GM23338 (cell line): ENCODE measurements around the gene GOLGB1. TPM values are rescaled to one million over a fixed set of nuclear protein-coding genes. Genes with fewer than 3 reads are reported as not detected.
A peak's percentile ranks its signal among the peaks of the same experiment; 100 is the strongest.

Experiments
- ATAC-seq: fragments of 200-7000 bp; cut with Tn5 transposase; 3 replicates; pipeline ENCODE4 v1.9.1; 2020
- DNase-seq: peaks from one replicate; pipeline ENCODE4 v3.0.0-alpha.2; 2015; ENCODE audit warnings: low spot score
- H2AFZ ChIP-seq: fragments of 200-600 bp; sonication (generic); 2 replicates; pipeline ENCODE4 v1.8.0; 2016; ENCODE audit warnings: antibody characterized with exemption, mild to moderate bottlenecking, moderate library complexity
- H3F3A ChIP-seq: fragments of 200-600 bp; sonication (generic); replicated peaks from 2 replicates; pipeline ENCODE4 v1.8.0; 2017; ENCODE audit warnings: antibody characterized with exemption, mixed run types, low read depth
- H3K27ac ChIP-seq: fragments of 200-600 bp; sonication (generic); 2 replicates; pipeline ENCODE4 v1.6.1; 2016; ENCODE audit warnings: low read depth
- H3K27me3 ChIP-seq: fragments of 200-600 bp; sonication (generic); 2 replicates; pipeline ENCODE4 v1.8.0; 2016; ENCODE audit warnings: mild to moderate bottlenecking, mixed run types, moderate library complexity; ENCODE audit not compliant: insufficient read depth
- H3K36me3 ChIP-seq: fragments of 200-600 bp; sonication (generic); 2 replicates; pipeline ENCODE4 v1.8.0; 2016; ENCODE audit warnings: mild to moderate bottlenecking; ENCODE audit not compliant: insufficient read depth
- H3K4me1 ChIP-seq: fragments of 200-600 bp; sonication (generic); 2 replicates; pipeline ENCODE4 v1.8.0; 2016; ENCODE audit warnings: mild to moderate bottlenecking, moderate library complexity; ENCODE audit not compliant: insufficient read depth
- H3K4me2 ChIP-seq: fragments of 200-600 bp; sonication (generic); 2 replicates; pipeline ENCODE4 v1.7.1; 2017; ENCODE audit warnings: mixed run types
- H3K4me3 ChIP-seq: fragments of 200-600 bp; sonication (generic); 2 replicates; pipeline ENCODE4 v1.6.1; 2016; ENCODE audit warnings: mixed run types
- H3K79me2 ChIP-seq: fragments of 200-600 bp; sonication (generic); replicated peaks from 2 replicates; pipeline ENCODE4 v1.8.0; 2017; ENCODE audit warnings: mild to moderate bottlenecking; ENCODE audit not compliant: insufficient read depth
- H3K9me2 ChIP-seq: fragments of 200-600 bp; sonication (generic); 2 replicates; pipeline ENCODE4 v1.8.0; 2017; ENCODE audit not compliant: insufficient read depth
- H4K20me1 ChIP-seq: fragments of 200-600 bp; sonication (generic); replicated peaks from 2 replicates; pipeline ENCODE4 v1.8.0; 2017; ENCODE audit warnings: mild to moderate bottlenecking; ENCODE audit not compliant: insufficient read depth
- H3K27ac Mint-ChIP-seq: 2 replicates; pipeline ENCODE4 v1.8.0; 2020; ENCODE audit warnings: inconsistent platforms, mild to moderate bottlenecking, moderate library complexity, mixed read lengths
- H3K27me3 Mint-ChIP-seq: 3 replicates; pipeline ENCODE4 v1.8.0; 2022; ENCODE audit warnings: low read depth, mild to moderate bottlenecking, moderate library complexity, mixed read lengths, inconsistent platforms; ENCODE audit not compliant: insufficient read depth, poor library complexity
- H3K36me3 Mint-ChIP-seq: 3 replicates; pipeline ENCODE4 v1.8.0; 2021; ENCODE audit warnings: low read depth, mild to moderate bottlenecking, inconsistent platforms, moderate library complexity, mixed read lengths
- H3K4me1 Mint-ChIP-seq: 3 replicates; pipeline ENCODE4 v1.8.0; 2020; ENCODE audit warnings: mild to moderate bottlenecking, inconsistent platforms, mixed read lengths
- H3K4me3 Mint-ChIP-seq: 3 replicates; pipeline ENCODE4 v1.8.0; 2021; ENCODE audit warnings: moderate library complexity, mild to moderate bottlenecking, inconsistent platforms, mixed read lengths
- H3K9me3 Mint-ChIP-seq: 3 replicates; pipeline ENCODE4 v1.8.0; 2020; ENCODE audit warnings: moderate library complexity, mild to moderate bottlenecking, inconsistent platforms, mixed read lengths
- CREB1 ChIP-seq: fragments of 250-450 bp; sonication (Bioruptor Pico); IDR thresholded peaks from 2 replicates; pipeline ENCODE4 v1.5.0; 2020; ENCODE audit warnings: low read depth, mild to moderate bottlenecking, moderate library complexity
- EZH2 ChIP-seq: fragments of 200-600 bp; sonication (generic); IDR thresholded peaks from one replicate; pipeline ENCODE4 v1.8.0; 2017; ENCODE audit warnings: antibody characterized with exemption, mild to moderate bottlenecking, low read depth; ENCODE audit not compliant: unreplicated experiment
- EZH2phosphoT487 ChIP-seq: fragments of 200-600 bp; sonication (generic); IDR thresholded peaks from one replicate; pipeline ENCODE4 v1.8.1; 2018; ENCODE audit warnings: antibody characterized with exemption; ENCODE audit not compliant: unreplicated experiment
- STAT1 ChIP-seq: IDR thresholded peaks from one replicate; pipeline ENCODE4 v1.6.1; 2016; ENCODE audit warnings: antibody characterized with exemption; ENCODE audit not compliant: unreplicated experiment
- ZNF331 ChIP-seq: fragments of 250-450 bp; sonication (Bioruptor Pico); IDR thresholded peaks from 2 replicates; pipeline ENCODE4 v1.5.0; 2020; ENCODE audit warnings: low read depth, mild to moderate bottlenecking, moderate library complexity
- polyA plus RNA-seq: library from polyadenylated mRNA; unstranded; fragments of >200 nt; fragmentation: Nextera tagmentation; extraction: Ambion mirVana; gene quantifications from 2 replicates; pipeline ENCODE4 v1.2.1, GENCODE V29; 2016
- total RNA-seq: library from RNA; depleted of rRNA; stranded (reverse); fragments of >200 nt; shearing (Covaris generic); gene quantifications from 2 replicates; pipeline ENCODE4 v1.2.3, GENCODE V29; 2014
- TF ChIP-seq, protein P1 (sequence below), 2 experiments: fragments of 200-600 bp in 1 of 2; sonication (generic) in 1 of 2; conservative IDR thresholded peaks; 2 replicates each; pipeline versions ENCODE4 v1.5.1 to v1.6.1; 2016 to 2017; ENCODE audit warnings: antibody characterized with exemption in 2 of 2, low read depth in 2 of 2, mild to moderate bottlenecking in 2 of 2, moderate library complexity in 1 of 2
- TF ChIP-seq, protein P2 (sequence below): IDR thresholded peaks from 2 replicates; pipeline ENCODE4 v1.6.1; 2016; ENCODE audit warnings: antibody characterized with exemption

Gene GOLGB1
- total and polyA plus RNA-seq, 2 experiments from 2014 or later, result 34.5 to 56.8 TPM

GRCh38 chr3:121658716-121659435 lies 90.7 kb downstream of the GOLGB1 start:
- Histone ChIP-seq H3K4me2 (no peak overlapping the region), H3K9me2 (peaks cover 9% of the 10 kb centered on the region; the same call in 1 of the 2 replicates), H3K79me2 (no peaks in the 10 kb centered on the region), H4K20me1 (no peaks in the 10 kb centered on the region), H3K27ac (no peak overlapping the region), H3K4me3 (no peak overlapping the region), H3K36me3 (no peaks in the 10 kb centered on the region; the same call in 1 of the 2 replicates), H3K27me3 (no peaks in the 10 kb centered on the region), H3K4me1 (peaks cover 8% of the 10 kb centered on the region; the same call in 1 of the 2 replicates), H3F3A (no peaks in the 10 kb centered on the region), H2AFZ (no peak overlapping the region)
- Mint-ChIP-seq H3K36me3 (peaks cover 3% of the 10 kb centered on the region; the same call in 2 of the 3 replicates), H3K27ac (no peak overlapping the region), H3K4me1 (peaks cover 21% of the 10 kb centered on the region), H3K4me3 (no peak overlapping the region), H3K9me3 (no peaks in the 10 kb centered on the region; the same call in 2 of the 3 replicates), H3K27me3 (peaks cover 5% of the 10 kb centered on the region)
- TF ChIP-seq CREB1, result no peak
- DNase-seq (no peak), ATAC-seq (no peak)

DNA sequence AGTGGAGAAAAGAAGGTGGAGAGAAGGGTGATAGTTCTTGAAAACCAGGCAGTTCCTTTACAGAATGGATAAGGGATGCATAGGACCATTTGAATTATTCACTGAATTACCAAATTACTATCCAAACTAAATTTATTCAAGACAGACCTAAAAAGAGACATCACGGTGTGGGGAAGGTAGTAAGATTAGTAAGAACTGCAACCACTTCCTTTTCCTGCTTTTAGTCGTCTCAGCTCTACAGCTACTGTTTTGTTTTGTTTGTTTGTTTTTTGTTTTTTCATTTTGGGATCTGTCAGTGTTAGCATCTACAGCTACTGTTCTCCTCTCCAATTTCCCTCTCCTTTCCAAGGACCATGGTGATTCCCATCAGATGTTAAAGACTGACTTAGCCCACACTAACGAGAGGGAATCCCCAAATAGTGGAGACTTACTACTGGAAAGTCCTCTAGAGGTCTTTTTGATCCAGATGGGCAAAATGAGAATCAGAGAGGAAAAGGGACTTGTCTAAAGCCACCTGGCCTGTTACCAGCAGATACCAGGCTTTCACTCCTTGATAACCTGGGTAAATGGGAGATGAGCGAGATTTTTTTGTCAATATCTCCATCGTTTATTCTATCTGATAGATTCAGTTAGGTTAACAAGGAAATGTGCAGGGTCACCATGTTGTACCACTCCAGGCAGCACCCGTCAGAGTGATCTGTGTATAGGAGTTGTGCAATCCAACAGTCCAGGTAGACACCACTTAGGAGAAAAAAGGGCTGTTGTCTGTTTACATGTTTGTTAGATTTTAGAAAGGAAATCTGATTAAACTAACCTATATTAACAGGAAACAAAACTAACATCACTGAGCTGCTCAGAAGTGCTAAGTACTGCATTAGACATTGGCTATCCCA lies 94.8 kb downstream of the GOLGB1 start:
- TF ChIP-seq, protein P1, sequence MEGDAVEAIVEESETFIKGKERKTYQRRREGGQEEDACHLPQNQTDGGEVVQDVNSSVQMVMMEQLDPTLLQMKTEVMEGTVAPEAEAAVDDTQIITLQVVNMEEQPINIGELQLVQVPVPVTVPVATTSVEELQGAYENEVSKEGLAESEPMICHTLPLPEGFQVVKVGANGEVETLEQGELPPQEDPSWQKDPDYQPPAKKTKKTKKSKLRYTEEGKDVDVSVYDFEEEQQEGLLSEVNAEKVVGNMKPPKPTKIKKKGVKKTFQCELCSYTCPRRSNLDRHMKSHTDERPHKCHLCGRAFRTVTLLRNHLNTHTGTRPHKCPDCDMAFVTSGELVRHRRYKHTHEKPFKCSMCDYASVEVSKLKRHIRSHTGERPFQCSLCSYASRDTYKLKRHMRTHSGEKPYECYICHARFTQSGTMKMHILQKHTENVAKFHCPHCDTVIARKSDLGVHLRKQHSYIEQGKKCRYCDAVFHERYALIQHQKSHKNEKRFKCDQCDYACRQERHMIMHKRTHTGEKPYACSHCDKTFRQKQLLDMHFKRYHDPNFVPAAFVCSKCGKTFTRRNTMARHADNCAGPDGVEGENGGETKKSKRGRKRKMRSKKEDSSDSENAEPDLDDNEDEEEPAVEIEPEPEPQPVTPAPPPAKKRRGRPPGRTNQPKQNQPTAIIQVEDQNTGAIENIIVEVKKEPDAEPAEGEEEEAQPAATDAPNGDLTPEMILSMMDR (conservative IDR thresholded peaks at IDR 0.05; ENCODE audit: low read depth in 2 of 2), result no peak
- TF ChIP-seq ZNF331 (CRISPR knock-in tag) (no peak), EZH2phosphoT487 (no peak), STAT1 (no peak)
- Histone ChIP-seq H3K9me2 (0 out of 2 replicates have a peak, but pooled peaks cover 3% of the 10 kb centered on the region), H2AFZ (0 out of 2 replicates have a peak overlapping the region, but pooled peaks have one; percentile 32), H3F3A (no peaks in the 10 kb centered on the region), H3K27me3 (no peaks in the 10 kb centered on the region), H3K27ac (no peak overlapping the region), H4K20me1 (no peaks in the 10 kb centered on the region), H3K36me3 (no peaks in the 10 kb centered on the region), H3K4me3 (no peak overlapping the region), H3K4me2 (no peak overlapping the region), H3K79me2 (no peaks in the 10 kb centered on the region), H3K4me1 (no peaks in the 10 kb centered on the region)
- no peak overlapping the region for H3K4me3 Mint-ChIP-seq
- ATAC-seq, result no peak
- H3K27ac Mint-ChIP-seq, result no peak overlapping the region
- no peaks in the 10 kb centered on the region; the same call in 2 of the 3 replicates for H3K9me3 Mint-ChIP-seq
- H3K4me1 Mint-ChIP-seq, result no peaks in the 10 kb centered on the region
- H3K36me3 Mint-ChIP-seq, result no peaks in the 10 kb centered on the region
- no peaks in the 10 kb centered on the region for H3K27me3 Mint-ChIP-seq
- DNase-seq, result no peak

DNA sequence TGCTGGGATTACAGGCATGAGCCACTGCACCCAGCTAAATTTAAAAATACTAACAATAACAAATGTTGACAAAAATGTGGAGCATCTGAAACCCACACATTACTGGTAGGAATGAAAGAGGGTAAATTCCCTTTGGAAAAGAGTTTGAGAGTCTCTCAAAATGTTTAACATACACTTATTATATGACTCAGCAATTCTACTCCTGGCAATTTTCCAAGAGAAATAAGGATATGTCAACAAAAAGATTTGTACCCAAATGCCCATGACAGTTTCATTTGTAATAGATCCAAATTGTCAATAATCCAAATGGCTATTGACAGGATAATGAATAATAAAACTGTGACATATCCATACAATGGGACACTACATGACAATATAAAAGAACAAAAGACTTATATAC lies 97.9 kb downstream of the GOLGB1 start:
- Histone ChIP-seq H3K4me1 (no peaks in the 10 kb centered on the region), H3K4me3 (no peak overlapping the region), H3K4me2 (no peak overlapping the region), H3K79me2 (no peaks in the 10 kb centered on the region), H2AFZ (no peak overlapping the region), H3K36me3 (no peaks in the 10 kb centered on the region), H3K9me2 (no peaks in the 10 kb centered on the region; the same call in 1 of the 2 replicates), H3K27ac (no peak overlapping the region), H3K27me3 (no peaks in the 10 kb centered on the region), H3F3A (no peaks in the 10 kb centered on the region), H4K20me1 (no peaks in the 10 kb centered on the region)
- no peak for DNase-seq
- no peak for ATAC-seq
- Mint-ChIP-seq H3K9me3 (no peaks in the 10 kb centered on the region), H3K27me3 (no peaks in the 10 kb centered on the region), H3K27ac (peak overlapping the region; percentile 86), H3K36me3 (no peaks in the 10 kb centered on the region), H3K4me1 (no peaks in the 10 kb centered on the region), H3K4me3 (no peak overlapping the region)
- TF ChIP-seq EZH2 (no peak), EZH2phosphoT487 (no peak)
- TF ChIP-seq, protein P2, sequence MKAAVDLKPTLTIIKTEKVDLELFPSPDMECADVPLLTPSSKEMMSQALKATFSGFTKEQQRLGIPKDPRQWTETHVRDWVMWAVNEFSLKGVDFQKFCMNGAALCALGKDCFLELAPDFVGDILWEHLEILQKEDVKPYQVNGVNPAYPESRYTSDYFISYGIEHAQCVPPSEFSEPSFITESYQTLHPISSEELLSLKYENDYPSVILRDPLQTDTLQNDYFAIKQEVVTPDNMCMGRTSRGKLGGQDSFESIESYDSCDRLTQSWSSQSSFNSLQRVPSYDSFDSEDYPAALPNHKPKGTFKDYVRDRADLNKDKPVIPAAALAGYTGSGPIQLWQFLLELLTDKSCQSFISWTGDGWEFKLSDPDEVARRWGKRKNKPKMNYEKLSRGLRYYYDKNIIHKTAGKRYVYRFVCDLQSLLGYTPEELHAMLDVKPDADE, result no peak
- TF ChIP-seq, protein P1 (conservative IDR thresholded peaks at IDR 0.05; ENCODE audit: low read depth in 2 of 2), result no peak
